Ovary (tissue), 3 donors: ENCODE data around the gene GMPR2.

Experiments used
- POLR2A ChIP-seq: fragments of 450-650 bp; IDR thresholded peaks from one replicate; pipeline ENCODE4 v1.6.1; 2017; ENCODE audit warnings: antibody characterized with exemption, mild to moderate bottlenecking, moderate library complexity
- TF ChIP-seq, protein P1 (sequence below), 3 donors: fragments of 450-650 bp in 2 of 3; fragments of 200-600 bp in 1 of 3; IDR thresholded peaks; one replicate each; pipeline versions ENCODE4 v1.5.1 to v1.8.0; 2016 to 2022; ENCODE audit warnings: antibody characterized with exemption in 3 of 3, mild to moderate bottlenecking in 1 of 3
- donor health status: DM: no; HTN: no; CAD: no.

DNA sequence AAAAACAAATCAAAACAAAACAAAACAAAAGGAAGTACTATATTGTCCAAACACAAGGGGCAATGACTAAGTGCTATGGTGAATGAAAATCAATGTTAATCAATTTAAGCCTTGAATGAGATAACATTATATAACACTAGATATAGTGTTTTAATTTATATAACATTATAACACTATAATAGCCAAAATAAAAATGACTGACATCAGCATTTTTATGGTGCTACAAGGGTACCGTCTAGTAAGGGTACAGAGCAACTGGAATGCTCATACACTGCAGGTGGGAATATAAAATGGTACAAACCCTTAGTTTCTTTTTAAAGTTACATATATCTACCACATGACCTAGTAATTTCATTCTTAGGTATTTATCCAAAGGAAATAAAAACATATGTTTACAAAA lies 6.3 kb upstream of the GMPR2 start:
- no peak for TF ChIP-seq POLR2A
- TF ChIP-seq, protein P1, sequence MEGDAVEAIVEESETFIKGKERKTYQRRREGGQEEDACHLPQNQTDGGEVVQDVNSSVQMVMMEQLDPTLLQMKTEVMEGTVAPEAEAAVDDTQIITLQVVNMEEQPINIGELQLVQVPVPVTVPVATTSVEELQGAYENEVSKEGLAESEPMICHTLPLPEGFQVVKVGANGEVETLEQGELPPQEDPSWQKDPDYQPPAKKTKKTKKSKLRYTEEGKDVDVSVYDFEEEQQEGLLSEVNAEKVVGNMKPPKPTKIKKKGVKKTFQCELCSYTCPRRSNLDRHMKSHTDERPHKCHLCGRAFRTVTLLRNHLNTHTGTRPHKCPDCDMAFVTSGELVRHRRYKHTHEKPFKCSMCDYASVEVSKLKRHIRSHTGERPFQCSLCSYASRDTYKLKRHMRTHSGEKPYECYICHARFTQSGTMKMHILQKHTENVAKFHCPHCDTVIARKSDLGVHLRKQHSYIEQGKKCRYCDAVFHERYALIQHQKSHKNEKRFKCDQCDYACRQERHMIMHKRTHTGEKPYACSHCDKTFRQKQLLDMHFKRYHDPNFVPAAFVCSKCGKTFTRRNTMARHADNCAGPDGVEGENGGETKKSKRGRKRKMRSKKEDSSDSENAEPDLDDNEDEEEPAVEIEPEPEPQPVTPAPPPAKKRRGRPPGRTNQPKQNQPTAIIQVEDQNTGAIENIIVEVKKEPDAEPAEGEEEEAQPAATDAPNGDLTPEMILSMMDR (IDR thresholded peaks at IDR 0.05) = no peak
